ENCODE measurements around the gene R3HDM4.
A peak's percentile ranks its signal among the peaks of the same experiment; 100 is the strongest.

The R3HDM4 gene

GRCh38 chr19:873561-874041 is 39.4 kb downstream of the R3HDM4 start:
- H4K20me1 ChIP-seq (ENCODE audit: insufficient read depth, low read length) = no peaks in the 10 kb centered on the region
- no peak overlapping the region for H2AFZ ChIP-seq (ENCODE audit: low read length)
- no peaks in the 10 kb centered on the region for H3K79me2 ChIP-seq (ENCODE audit: insufficient read depth, low read length)
- no peaks in the 10 kb centered on the region for H3F3A ChIP-seq (ENCODE audit: insufficient read depth, low read length)
- no peak for TF ChIP-seq CTCF (IDR thresholded peaks at IDR 0.05; ENCODE audit: low read length)
- TF ChIP-seq EZH2 (IDR thresholded peaks at IDR 0.05; ENCODE audit: borderline replicate concordance, low read length) = no peak
- H3K4me3 ChIP-seq (ENCODE audit: low read depth, low read length, poor library complexity, severe bottlenecking) = peak overlapping the region; percentile 12
- peaks cover 17% of the 10 kb centered on the region for H3K4me1 ChIP-seq (ENCODE audit: insufficient read depth, low read length, severe bottlenecking)
- H3K27me3 ChIP-seq (ENCODE audit: insufficient read depth, low read length) = no peaks in the 10 kb centered on the region
- H3K9me2 ChIP-seq (ENCODE audit: low read depth, low read length) = no peaks in the 10 kb centered on the region
- H3K27ac ChIP-seq (ENCODE audit: low read depth, low read length, poor library complexity, severe bottlenecking) = no peak overlapping the region
- peaks cover 15% of the 10 kb centered on the region for H3K36me3 ChIP-seq (ENCODE audit: insufficient read depth, low read length)
- H3K4me2 ChIP-seq (ENCODE audit: low read length) = peak overlapping the region; percentile 20; the same call in 1 of the 2 replicates
- no peaks in the 10 kb centered on the region for H3K9me3 ChIP-seq (ENCODE audit: low read length)
- no peak overlapping the region for H3K9ac ChIP-seq (ENCODE audit: low read length)

DNA sequence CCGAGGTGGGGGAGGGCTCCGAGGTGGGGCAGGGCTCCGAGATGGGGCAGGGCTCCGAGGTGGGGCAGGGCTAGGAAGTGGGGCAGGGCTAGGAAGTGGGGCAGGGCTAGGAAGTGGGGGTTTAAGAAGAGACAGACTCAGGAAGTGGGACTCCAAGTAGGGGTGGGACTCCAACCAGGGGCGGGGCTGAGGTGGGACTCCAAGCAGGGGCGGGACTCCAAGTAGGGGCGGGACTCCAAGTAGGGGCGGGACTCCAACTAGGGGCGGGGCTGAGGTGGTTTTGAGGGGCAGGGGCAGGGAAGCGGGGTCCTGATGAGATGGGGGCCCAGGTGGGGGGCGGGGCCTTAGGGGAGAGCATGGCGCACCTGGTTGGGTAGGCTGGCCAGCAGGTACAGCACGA is 39.9 kb downstream of the R3HDM4 start:
- H3K9me2 ChIP-seq (ENCODE audit: low read depth, low read length) = no peaks in the 10 kb centered on the region
- no peaks in the 10 kb centered on the region for H3K27me3 ChIP-seq (ENCODE audit: insufficient read depth, low read length)
- no peak overlapping the region for H2AFZ ChIP-seq (ENCODE audit: low read length)
- H3K27ac ChIP-seq (ENCODE audit: low read depth, low read length, poor library complexity, severe bottlenecking) = no peak overlapping the region
- no peaks in the 10 kb centered on the region for H4K20me1 ChIP-seq (ENCODE audit: insufficient read depth, low read length)
- no peak overlapping the region for H3K9ac ChIP-seq (ENCODE audit: low read length)
- peak overlapping the region; percentile 12 for H3K4me3 ChIP-seq (ENCODE audit: low read depth, low read length, poor library complexity, severe bottlenecking)
- peak overlapping the region; percentile 20; the same call in 1 of the 2 replicates for H3K4me2 ChIP-seq (ENCODE audit: low read length)
- H3K9me3 ChIP-seq (ENCODE audit: low read length) = no peaks in the 10 kb centered on the region
- peaks cover 20% of the 10 kb centered on the region for H3K36me3 ChIP-seq (ENCODE audit: insufficient read depth, low read length)
- no peaks in the 10 kb centered on the region for H3K79me2 ChIP-seq (ENCODE audit: insufficient read depth, low read length)
- TF ChIP-seq EZH2 (IDR thresholded peaks at IDR 0.05; ENCODE audit: borderline replicate concordance, low read length) = no peak
- TF ChIP-seq CTCF (IDR thresholded peaks at IDR 0.05; ENCODE audit: low read length) = no peak
- H3F3A ChIP-seq (ENCODE audit: insufficient read depth, low read length) = no peaks in the 10 kb centered on the region
- peaks cover 17% of the 10 kb centered on the region for H3K4me1 ChIP-seq (ENCODE audit: insufficient read depth, low read length, severe bottlenecking)

DNA sequence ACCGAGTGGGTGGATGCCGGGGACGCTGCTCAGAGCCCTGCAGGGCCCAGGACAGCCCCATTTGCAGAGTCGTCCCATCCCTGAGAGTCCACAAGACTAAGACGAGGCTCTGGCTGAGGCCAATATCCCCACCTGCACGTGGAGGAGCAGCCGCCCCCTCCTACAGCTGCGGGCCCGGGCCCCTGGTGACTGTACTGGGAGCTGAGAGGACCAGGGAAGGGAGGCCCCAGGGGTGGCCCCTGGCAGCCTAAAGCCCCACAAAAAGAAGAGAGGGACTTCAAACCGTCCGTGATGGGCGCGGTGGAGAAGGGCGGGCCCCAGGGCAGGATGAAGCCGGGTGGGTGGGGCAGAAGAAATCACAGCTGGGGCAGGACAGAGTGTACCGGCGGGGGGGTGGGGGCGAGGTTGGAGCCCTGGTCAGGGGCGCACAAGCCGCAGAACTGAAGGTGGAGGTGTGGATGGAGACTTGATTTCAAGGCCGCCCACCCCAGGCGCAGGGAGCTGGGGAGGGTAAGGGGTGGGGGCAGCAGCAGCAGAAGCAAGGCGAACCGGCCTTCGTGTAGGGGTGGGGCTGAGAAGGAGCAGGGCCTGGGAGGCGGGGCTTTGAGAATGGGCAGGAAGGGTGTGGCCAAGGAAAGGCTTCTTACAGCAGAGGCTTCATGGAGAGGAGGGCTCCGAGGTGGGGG is 40.6 kb downstream of the R3HDM4 start:
- Histone ChIP-seq H4K20me1 (ENCODE audit: insufficient read depth, low read length) (no peaks in the 10 kb centered on the region), H2AFZ (ENCODE audit: low read length) (no peak overlapping the region), H3F3A (ENCODE audit: insufficient read depth, low read length) (no peaks in the 10 kb centered on the region), H3K9me2 (ENCODE audit: low read depth, low read length) (no peaks in the 10 kb centered on the region), H3K27me3 (ENCODE audit: insufficient read depth, low read length) (no peaks in the 10 kb centered on the region), H3K9ac (ENCODE audit: low read length) (no peak overlapping the region; the same call in 1 of the 2 replicates), H3K27ac (ENCODE audit: low read depth, low read length, poor library complexity, severe bottlenecking) (peak overlapping the region; percentile 69), H3K4me2 (ENCODE audit: low read length) (peak overlapping the region; percentile 72), H3K36me3 (ENCODE audit: insufficient read depth, low read length) (peaks cover 26% of the 10 kb centered on the region), H3K79me2 (ENCODE audit: insufficient read depth, low read length) (no peaks in the 10 kb centered on the region), H3K9me3 (ENCODE audit: low read length) (no peaks in the 10 kb centered on the region), H3K4me1 (ENCODE audit: insufficient read depth, low read length, severe bottlenecking) (peaks cover 17% of the 10 kb centered on the region), H3K4me3 (ENCODE audit: low read depth, low read length, poor library complexity, severe bottlenecking) (peak overlapping the region; percentile 48)
- TF ChIP-seq CTCF (IDR thresholded peaks at IDR 0.05; ENCODE audit: low read length) = no peak
- no peak for TF ChIP-seq EZH2 (IDR thresholded peaks at IDR 0.05; ENCODE audit: borderline replicate concordance, low read length)

All from OCI-LY1 (cell line).